ENCODE measurements around the gene TUBB4B. TPM values are rescaled to one million over a fixed set of nuclear protein-coding genes. Genes with fewer than 3 reads are reported as not detected.

The TUBB4B gene
- total and polyA plus RNA-seq, 2 of the 4 experiments (the other 2 are of a cell fraction), result 237 to 529 TPM

DNA sequence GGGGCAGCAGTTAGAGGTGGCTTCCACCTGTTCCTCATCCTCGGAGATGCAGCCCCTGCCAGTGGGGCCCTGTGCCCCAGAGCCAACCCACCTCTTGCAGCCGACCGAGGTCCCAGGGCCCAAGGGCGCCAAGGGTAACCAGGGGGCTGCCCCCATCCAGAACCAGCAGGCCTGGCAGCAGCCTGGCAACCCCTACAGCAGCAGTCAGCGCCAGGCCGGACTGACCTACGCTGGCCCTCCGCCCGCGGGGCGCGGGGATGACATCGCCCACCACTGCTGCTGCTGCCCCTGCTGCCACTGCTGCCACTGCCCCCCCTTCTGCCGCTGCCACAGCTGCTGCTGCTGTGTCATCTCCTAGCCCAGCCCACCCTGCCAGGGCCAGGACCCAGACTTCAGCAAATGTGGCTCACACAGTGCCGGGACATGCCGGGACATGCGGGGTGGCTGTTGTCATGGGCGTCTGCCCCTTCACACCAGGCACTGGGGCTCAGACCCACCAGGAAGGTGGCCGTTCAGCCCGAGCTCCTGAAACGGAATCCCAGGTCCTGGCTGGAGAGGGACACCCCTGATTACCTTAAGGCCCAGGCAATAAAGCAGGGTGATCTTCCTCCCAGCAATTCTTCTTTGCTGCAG lies 15.3 kb upstream of the TUBB4B start:
- H3K27ac ChIP-seq (ENCODE audit: insufficient read depth, low read length), result no peak overlapping the region
- CTCF ChIA-PET, result no interaction called here
- H2BK15ac ChIP-seq (ENCODE audit: low read depth, low read length), result no peak overlapping the region
- no peak overlapping the region for H2BK5ac ChIP-seq (ENCODE audit: low read depth, low read length, poor library complexity, severe bottlenecking)
- no peak overlapping the region for H2BK120ac ChIP-seq (ENCODE audit: low read depth, low read length)
- H3K14ac ChIP-seq (replicated peaks; ENCODE audit: low read depth, low read length), result no peak overlapping the region
- H3K79me1 ChIP-seq (ENCODE audit: low read depth in 1 of 2, low read length in 2 of 2), result no peaks in the 10 kb centered on the region
- H3K27me3 ChIP-seq (ENCODE audit: control insufficient read depth, insufficient read depth, low read length), result no peaks in the 10 kb centered on the region; the same call in 1 of the 2 replicates
- no peaks in the 10 kb centered on the region for H3K36me3 ChIP-seq (ENCODE audit: control insufficient read depth, insufficient read depth, low read length)
- H4K5ac ChIP-seq (ENCODE audit: low read depth, low read length), result no peak overlapping the region
- H4K20me1 ChIP-seq (ENCODE audit: insufficient read depth, low read length), result no peaks in the 10 kb centered on the region
- BruUV-seq (replicated peaks), result no TSS peak
- no peak overlapping the region for H3K18ac ChIP-seq (ENCODE audit: low read depth, low read length)
- no peak overlapping the region for H3K4me3 ChIP-seq (ENCODE audit: insufficient read depth, low read depth, low read length)
- no peak overlapping the region for H2AFZ ChIP-seq (replicated peaks; ENCODE audit: low read length, poor library complexity)
- POLR2A ChIA-PET (ENCODE audit: unreplicated experiment), result no interaction called here
- no peak overlapping the region for H3K9ac ChIP-seq (ENCODE audit: low read depth, low read length)
- no peak overlapping the region for H4K8ac ChIP-seq (ENCODE audit: low read depth in 2 of 2, low read length in 2 of 2)
- no peak overlapping the region for H4K91ac ChIP-seq (ENCODE audit: insufficient read depth, low read depth, low read length)
- 87% methylated on average over 10 of the region's 21 CpGs; no CpG with 5 or more reads in 1 of the 2 experiments for WGBS, 2 experiments (ENCODE audit: extremely low coverage in 2 of 2, insufficient read length in 1 of 2)
- H3K9me1 ChIP-seq (ENCODE audit: insufficient read depth, low read length), result no peaks in the 10 kb centered on the region
- DNase-seq (no peak), ATAC-seq (ENCODE audit: low read depth) (no peak)
- no peak overlapping the region for H3K56ac ChIP-seq (ENCODE audit: extremely low read depth, insufficient read depth, low read length)
- H3K23ac ChIP-seq (ENCODE audit: low read depth, low read length), result no peak overlapping the region
- intact Hi-C loops (cut with micrococcal nuclease), result loop anchor here (2.0 kb wide), 1 partner anchor 179 kb away; the partner anchor contains the start of gene NPDC1
- peak overlapping the region; percentile 31 for H2AK9ac ChIP-seq (replicated peaks; ENCODE audit: low read depth, low read length, poor library complexity)
- in situ Hi-C loops (cut with MboI; ENCODE audit: low sequenced_read_pairs), result loop anchor here (5.0 kb wide), 1 partner anchor 104 kb away; no protein-coding TSS in a partner anchor
- dilution Hi-C loops (cut with HindIII; ENCODE audit: low sequenced_read_pairs, unreplicated experiment), result no loop called here
- TF ChIP-seq BHLHE40 (IDR thresholded peaks at IDR 0.05; ENCODE audit: low read depth, low read length), result no peak
- TF ChIP-seq NFE2L2 (IDR thresholded peaks at IDR 0.05; ENCODE audit: low read depth, low read length), result no peak
- no peak for TF ChIP-seq RFX5 (IDR thresholded peaks at IDR 0.05; ENCODE audit: low read depth, low read length)
- no peak for TF ChIP-seq RAD21 (IDR thresholded peaks at IDR 0.05; ENCODE audit: low read length)
- no peak for TF ChIP-seq FOS (IDR thresholded peaks at IDR 0.05; ENCODE audit: low read depth, low read length)
- TF ChIP-seq CHD1 (IDR thresholded peaks at IDR 0.05; ENCODE audit: low read depth, low read length), result no peak
- TF ChIP-seq MXI1 (IDR thresholded peaks at IDR 0.05; ENCODE audit: borderline replicate concordance, low read depth, low read length), result no peak
- TF ChIP-seq, protein P1, sequence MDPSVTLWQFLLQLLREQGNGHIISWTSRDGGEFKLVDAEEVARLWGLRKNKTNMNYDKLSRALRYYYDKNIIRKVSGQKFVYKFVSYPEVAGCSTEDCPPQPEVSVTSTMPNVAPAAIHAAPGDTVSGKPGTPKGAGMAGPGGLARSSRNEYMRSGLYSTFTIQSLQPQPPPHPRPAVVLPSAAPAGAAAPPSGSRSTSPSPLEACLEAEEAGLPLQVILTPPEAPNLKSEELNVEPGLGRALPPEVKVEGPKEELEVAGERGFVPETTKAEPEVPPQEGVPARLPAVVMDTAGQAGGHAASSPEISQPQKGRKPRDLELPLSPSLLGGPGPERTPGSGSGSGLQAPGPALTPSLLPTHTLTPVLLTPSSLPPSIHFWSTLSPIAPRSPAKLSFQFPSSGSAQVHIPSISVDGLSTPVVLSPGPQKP (IDR thresholded peaks at IDR 0.05; ENCODE audit: borderline replicate concordance, low read depth, low read length), result no peak
- no peak for TF ChIP-seq RCOR1 (IDR thresholded peaks at IDR 0.05; ENCODE audit: insufficient replicate concordance, low read length)
- TF ChIP-seq MAFK (IDR thresholded peaks at IDR 0.05; ENCODE audit: low read depth, low read length), result no peak
- TF ChIP-seq, protein P2, sequence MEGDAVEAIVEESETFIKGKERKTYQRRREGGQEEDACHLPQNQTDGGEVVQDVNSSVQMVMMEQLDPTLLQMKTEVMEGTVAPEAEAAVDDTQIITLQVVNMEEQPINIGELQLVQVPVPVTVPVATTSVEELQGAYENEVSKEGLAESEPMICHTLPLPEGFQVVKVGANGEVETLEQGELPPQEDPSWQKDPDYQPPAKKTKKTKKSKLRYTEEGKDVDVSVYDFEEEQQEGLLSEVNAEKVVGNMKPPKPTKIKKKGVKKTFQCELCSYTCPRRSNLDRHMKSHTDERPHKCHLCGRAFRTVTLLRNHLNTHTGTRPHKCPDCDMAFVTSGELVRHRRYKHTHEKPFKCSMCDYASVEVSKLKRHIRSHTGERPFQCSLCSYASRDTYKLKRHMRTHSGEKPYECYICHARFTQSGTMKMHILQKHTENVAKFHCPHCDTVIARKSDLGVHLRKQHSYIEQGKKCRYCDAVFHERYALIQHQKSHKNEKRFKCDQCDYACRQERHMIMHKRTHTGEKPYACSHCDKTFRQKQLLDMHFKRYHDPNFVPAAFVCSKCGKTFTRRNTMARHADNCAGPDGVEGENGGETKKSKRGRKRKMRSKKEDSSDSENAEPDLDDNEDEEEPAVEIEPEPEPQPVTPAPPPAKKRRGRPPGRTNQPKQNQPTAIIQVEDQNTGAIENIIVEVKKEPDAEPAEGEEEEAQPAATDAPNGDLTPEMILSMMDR (conservative IDR thresholded peaks at IDR 0.05; ENCODE audit: low read depth, low read length), result no peak
- no peak for TF ChIP-seq MAZ (IDR thresholded peaks at IDR 0.05; ENCODE audit: borderline replicate concordance, low read depth, low read length)
- no peak for TF ChIP-seq POLR2A (IDR thresholded peaks at IDR 0.05; ENCODE audit: low read depth, low read length)
- TF ChIP-seq SMC3 (IDR thresholded peaks at IDR 0.05; ENCODE audit: low read depth, low read length), result no peak
- H3K4me1 ChIP-seq (ENCODE audit: control insufficient read depth, insufficient read depth, low read length), result peaks cover 13% of the 10 kb centered on the region
- no peak overlapping the region for H3K4ac ChIP-seq (ENCODE audit: low read depth, low read length)
- no peak overlapping the region for H2AK5ac ChIP-seq (ENCODE audit: low read depth, low read length)
- H2BK20ac ChIP-seq (ENCODE audit: low read depth, low read length), result no peak overlapping the region
- H3K4me2 ChIP-seq (ENCODE audit: low read depth, low read length), result no peak overlapping the region
- no peaks in the 10 kb centered on the region for H3K9me3 ChIP-seq (ENCODE audit: control insufficient read depth, insufficient read depth, low read length)

All from IMR-90 (cell line).